Gastroesophageal sphincter (tissue), 4 donors: Measurements from ENCODE around the gene PLEKHM3. TPM values are rescaled to one million over a fixed set of nuclear protein-coding genes. Genes with fewer than 3 reads are reported as not detected.

Experiments used
- ATAC-seq: fragments of 150-250 bp; one replicate; pipeline ENCODE4 v1.9.1; 2016; ENCODE audit warnings: mild to moderate bottlenecking, moderate library complexity
- H3K27ac ChIP-seq, 4 donors: fragments of 200-600 bp; sonication (generic) in 3 of 4; 1 replicate in 3 of 4; 2 replicates in 1 of 4; pipeline ENCODE4 v1.5.1; 2016 to 2019
- H3K27me3 ChIP-seq: fragments of 200-600 bp; sonication (generic); one replicate; pipeline ENCODE4 v1.5.1; 2019
- H3K36me3 ChIP-seq, 2 donors: fragments of 200-600 bp; sonication (generic); one replicate each; pipeline ENCODE4 v1.5.1; 2019; ENCODE audit warnings: control low read depth in 1 of 2
- H3K4me1 ChIP-seq, 3 donors: fragments of 200-600 bp; sonication (generic); 1 replicate in 2 of 3; 2 replicates in 1 of 3; pipeline ENCODE4 v1.5.1; 2016 to 2019; ENCODE audit warnings: control low read depth in 2 of 3
- H3K4me3 ChIP-seq, 2 donors: fragments of 200-600 bp; sonication (generic); one replicate each; pipeline ENCODE4 v1.5.1; 2019; ENCODE audit warnings: mild to moderate bottlenecking in 1 of 2, moderate library complexity in 1 of 2
- H3K9me3 ChIP-seq, 3 donors: fragments of 200-600 bp; sonication (generic); one replicate each; pipeline ENCODE4 v1.5.1; 2017 to 2019; ENCODE audit warnings: control low read depth in 2 of 3
- EP300 ChIP-seq: sonication (generic); formaldehyde crosslinking; IDR thresholded peaks from one replicate; pipeline ENCODE4 v1.6.1; 2017; ENCODE audit warnings: antibody characterized with exemption, mild to moderate bottlenecking
- POLR2A ChIP-seq, 2 donors: fragments of 450-650 bp; IDR thresholded peaks; one replicate each; pipeline ENCODE4 v1.6.1; 2017; ENCODE audit warnings: antibody characterized with exemption in 2 of 2, mild to moderate bottlenecking in 2 of 2, moderate library complexity in 1 of 2
- POLR2AphosphoS5 ChIP-seq: sonication (generic); formaldehyde crosslinking; IDR thresholded peaks from one replicate; pipeline ENCODE4 v1.6.1; 2017; ENCODE audit warnings: antibody characterized with exemption
- WGBS, 2 donors: methylation state at CpG; one replicate each; pipeline ENCODE4 v1.1.5; 2018; ENCODE audit warnings: low coverage in 1 of 2; 5-methylcytosine and 5-hydroxymethylcytosine counted together
- total RNA-seq, 4 donors: library from RNA; depleted of rRNA; stranded (reverse); fragments of >200 nt; gene quantifications; one replicate each; pipeline ENCODE4 v1.1.0, GENCODE V29; 2016
- TF ChIP-seq, protein P1 (sequence below), 4 experiments: fragments of 200-600 bp in 2 of 4; fragments of 450-650 bp in 2 of 4; sonication (generic) in 1 of 4; IDR thresholded peaks; one replicate each; pipeline ENCODE4 v1.5.1; 2017 to 2019; ENCODE audit warnings: antibody characterized with exemption in 4 of 4, mild to moderate bottlenecking in 2 of 4, moderate library complexity in 2 of 4

PLEKHM3 gene, protein sequence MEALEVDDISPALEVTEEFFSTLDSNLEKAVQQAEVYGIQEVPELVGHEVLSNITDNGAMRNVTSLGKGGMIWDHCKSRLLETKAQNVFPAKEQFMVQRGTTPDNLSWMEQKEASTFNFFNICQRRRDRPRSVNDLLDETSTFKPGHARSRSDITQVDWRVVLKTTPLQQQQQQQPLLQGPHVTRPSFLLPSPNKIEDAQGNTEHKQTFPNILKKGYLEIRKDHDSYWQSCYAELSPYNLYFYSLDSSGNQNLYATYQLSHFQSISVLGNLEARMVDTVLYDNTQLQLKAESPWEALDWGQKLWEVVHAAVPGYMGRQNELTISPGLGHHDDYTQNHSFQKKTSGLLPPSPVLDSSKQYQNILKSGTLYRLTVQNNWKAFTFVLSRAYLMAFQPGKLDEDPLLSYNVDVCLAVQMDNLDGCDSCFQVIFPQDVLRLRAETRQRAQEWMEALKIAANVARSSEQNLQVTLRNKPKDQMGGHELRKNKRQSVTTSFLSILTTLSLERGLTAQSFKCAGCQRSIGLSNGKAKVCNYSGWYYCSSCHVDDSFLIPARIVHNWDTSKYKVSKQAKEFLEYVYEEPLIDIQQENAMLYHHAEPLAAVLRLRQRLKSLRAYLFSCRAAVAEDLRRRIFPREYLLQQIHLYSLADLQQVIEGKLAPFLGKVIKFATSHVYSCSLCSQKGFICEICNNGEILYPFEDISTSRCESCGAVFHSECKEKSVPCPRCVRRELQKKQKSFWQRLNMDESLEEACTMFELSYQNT
- total RNA-seq = 10 to 100 TPM; 21.4 to 35.5 (median 29.7) TPM

DNA sequence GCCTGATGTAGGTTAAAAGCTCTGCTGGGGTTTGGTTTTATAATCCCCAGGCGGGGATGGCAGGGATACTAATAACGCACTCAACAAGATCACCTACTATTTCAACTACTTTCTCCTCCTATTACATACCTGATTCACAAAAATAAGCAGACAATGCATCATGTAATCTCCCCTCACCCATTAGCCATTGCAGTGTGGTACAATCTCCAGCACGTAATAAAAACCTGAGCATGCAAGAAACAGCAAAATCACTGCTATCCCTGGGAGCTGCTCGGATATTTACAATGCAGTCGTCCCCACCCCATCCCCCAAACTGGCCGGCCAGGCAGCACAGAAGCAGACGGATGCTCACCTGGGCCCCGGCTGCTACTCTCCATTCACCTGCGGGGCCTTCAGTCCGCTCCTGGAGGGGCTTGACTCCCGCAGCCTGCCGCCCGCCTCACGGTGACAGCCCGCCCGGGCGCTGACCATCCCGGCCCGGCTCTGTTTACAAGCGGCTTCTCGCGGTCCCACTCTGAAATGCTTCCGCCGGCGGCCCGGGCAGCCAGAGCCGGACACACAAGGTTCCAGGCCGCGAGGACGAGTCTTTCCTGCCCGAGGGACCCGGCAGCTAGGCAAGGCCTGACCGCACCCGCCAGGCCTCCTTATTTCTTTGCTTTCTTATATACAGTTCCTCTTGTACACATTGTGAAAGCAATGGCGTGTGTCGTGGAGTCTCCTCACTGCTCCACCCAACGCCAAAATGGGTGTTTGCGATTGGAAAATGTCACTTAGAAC lies at the start of gene PLEKHM3:
TSS of gene PLEKHM3 (minus strand) at position 491 of the 777 bp plus-strand sequence. CDS start 23,888 bp downstream, outside the sequence.
- H3K4me3 ChIP-seq = peak within 1 kb of the TSS; percentile 77 to 99
- H3K36me3 ChIP-seq = no peaks in the 10 kb centered on the region
- no peaks in the 10 kb centered on the region for H3K9me3 ChIP-seq
- peak; percentile 93 for ATAC-seq
- peak within 1 kb of the TSS; percentile 48 to 82 (median 82) for H3K27ac ChIP-seq
- WGBS, 2 donors = 1 to 2% methylated on average over 9 to 17 of the region's 38 CpGs
- peak; percentile 51 to 75 for TF ChIP-seq POLR2A (IDR thresholded peaks at IDR 0.05)
- TF ChIP-seq, protein P1, sequence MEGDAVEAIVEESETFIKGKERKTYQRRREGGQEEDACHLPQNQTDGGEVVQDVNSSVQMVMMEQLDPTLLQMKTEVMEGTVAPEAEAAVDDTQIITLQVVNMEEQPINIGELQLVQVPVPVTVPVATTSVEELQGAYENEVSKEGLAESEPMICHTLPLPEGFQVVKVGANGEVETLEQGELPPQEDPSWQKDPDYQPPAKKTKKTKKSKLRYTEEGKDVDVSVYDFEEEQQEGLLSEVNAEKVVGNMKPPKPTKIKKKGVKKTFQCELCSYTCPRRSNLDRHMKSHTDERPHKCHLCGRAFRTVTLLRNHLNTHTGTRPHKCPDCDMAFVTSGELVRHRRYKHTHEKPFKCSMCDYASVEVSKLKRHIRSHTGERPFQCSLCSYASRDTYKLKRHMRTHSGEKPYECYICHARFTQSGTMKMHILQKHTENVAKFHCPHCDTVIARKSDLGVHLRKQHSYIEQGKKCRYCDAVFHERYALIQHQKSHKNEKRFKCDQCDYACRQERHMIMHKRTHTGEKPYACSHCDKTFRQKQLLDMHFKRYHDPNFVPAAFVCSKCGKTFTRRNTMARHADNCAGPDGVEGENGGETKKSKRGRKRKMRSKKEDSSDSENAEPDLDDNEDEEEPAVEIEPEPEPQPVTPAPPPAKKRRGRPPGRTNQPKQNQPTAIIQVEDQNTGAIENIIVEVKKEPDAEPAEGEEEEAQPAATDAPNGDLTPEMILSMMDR (IDR thresholded peaks at IDR 0.05) = no peak
- TF ChIP-seq EP300 = no peak
- peak; percentile 74 for TF ChIP-seq POLR2AphosphoS5
- H3K27me3 ChIP-seq = no peaks in the 10 kb centered on the region
- peaks cover 0 to 27% (median 11%) of the 10 kb centered on the region in 3 donors for H3K4me1 ChIP-seq

DNA sequence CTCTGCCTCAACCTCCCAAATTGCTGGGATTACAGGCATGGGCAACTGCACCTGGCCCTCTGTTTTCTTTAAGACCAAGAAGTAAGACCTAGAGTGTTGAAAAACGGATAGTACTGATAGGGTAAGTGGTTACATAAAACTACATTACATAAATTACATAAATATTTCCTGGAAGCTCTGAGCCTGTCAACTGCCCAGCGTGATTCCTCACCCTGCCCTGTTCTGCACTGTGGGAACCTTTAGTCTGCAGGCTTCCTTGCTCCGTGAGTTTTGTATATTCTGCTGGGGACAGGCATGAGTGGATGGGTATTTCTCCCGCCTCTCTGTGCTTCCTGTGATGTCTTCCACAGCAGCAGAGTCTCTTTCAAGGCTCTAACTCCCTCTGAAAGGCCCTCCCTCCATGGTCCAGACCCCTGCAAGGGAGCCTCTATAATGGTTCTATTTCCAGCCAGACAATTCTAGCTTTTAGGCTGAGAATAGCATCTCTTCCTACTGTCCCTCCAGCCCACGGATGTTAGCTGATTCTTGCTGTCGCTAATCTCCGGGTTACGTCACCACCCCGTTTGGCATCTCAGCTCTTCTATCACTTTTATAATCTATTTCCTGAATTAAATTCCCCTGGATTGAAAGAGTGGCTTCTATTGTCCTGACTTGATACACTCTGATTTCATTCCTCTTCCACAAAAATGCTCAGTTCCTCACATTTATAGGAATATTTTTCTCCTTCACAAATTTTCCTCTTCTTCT lies 49.5 kb upstream of the PLEKHM3 start:
- Histone ChIP-seq H3K27ac (no peak overlapping the region), H3K36me3 (no peaks in the 10 kb centered on the region), H3K4me1 (no peaks in the 10 kb centered on the region), H3K4me3 (no peak overlapping the region), H3K9me3 (no peaks in the 10 kb centered on the region), H3K27me3 (peaks cover 40% of the 10 kb centered on the region)
- TF ChIP-seq POLR2A (IDR thresholded peaks at IDR 0.05) = no peak
- no peak for TF ChIP-seq POLR2AphosphoS5
- TF ChIP-seq EP300 = no peak
- TF ChIP-seq, protein P1 (IDR thresholded peaks at IDR 0.05) = no peak
- WGBS, 2 donors = 36 to 42% methylated on average over 7 to 8 of the region's 9 CpGs
- ATAC-seq = no peak

DNA sequence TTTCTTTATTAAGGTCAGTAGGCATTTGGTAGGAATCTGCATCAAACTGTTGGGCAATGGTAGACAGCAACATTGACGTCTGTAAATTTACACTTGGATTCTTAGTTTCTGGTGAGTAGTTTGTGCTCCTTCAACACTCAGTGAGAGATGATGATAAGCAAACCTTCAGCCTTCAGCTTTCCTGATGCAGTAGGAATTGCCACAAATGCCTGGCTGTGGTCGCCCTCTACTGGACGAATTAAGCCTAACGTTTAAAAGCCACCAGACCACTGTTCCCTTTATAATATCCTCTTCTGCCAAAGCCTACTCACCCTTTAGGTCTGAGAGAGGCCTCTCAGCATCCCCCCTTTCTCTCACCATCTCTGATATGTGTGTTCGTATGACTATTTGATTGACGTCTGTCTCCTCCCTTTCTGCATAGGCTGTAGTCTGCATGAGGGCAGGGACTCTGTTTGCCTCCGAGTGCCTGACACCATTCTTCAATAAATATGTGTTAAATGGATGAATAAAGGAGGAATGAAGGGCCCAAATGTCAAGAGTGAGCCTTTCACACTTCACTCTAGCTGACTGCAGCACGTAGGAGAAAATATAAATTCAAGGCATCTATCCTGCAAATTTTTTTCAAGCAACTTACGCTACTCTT lies 47.0 kb upstream of the PLEKHM3 start:
- Histone ChIP-seq H3K36me3 (no peaks in the 10 kb centered on the region), H3K4me3 (no peak overlapping the region), H3K27me3 (peaks cover 27% of the 10 kb centered on the region), H3K9me3 (no peaks in the 10 kb centered on the region), H3K27ac (no peak overlapping the region), H3K4me1 (no peaks in the 10 kb centered on the region)
- no peak for TF ChIP-seq EP300
- TF ChIP-seq, protein P1 (IDR thresholded peaks at IDR 0.05) = peak; percentile 48 to 79 (median 62)
- no peak for TF ChIP-seq POLR2AphosphoS5
- ATAC-seq = peak; percentile 68
- 16 to 21% methylated on average over 8 to 9 of the region's 9 CpGs for WGBS, 2 donors

DNA sequence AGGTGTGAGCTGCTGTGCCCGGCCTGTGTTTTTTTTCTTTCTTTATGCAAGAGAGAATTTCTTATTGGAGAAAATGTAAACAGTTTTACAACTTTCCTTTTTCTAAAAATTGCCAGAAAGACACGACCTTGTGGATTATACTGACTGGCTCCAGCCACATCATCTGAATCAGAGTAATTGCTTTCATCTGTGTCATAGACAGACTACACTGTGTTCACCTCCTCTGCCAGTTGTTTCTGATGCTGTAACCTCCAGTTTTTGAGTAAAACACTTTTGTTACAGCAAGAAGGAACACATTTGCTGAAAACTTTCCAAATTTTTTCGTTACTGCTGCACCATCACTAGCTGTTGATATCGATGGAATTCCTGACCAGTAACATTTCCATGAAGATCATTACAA lies 43.9 kb upstream of the PLEKHM3 start:
- no peak overlapping the region for H3K27ac ChIP-seq
- no peak overlapping the region for H3K4me3 ChIP-seq
- H3K27me3 ChIP-seq = peaks cover 7% of the 10 kb centered on the region
- no peak for ATAC-seq
- H3K9me3 ChIP-seq = no peaks in the 10 kb centered on the region
- no peaks in the 10 kb centered on the region for H3K36me3 ChIP-seq
- H3K4me1 ChIP-seq = no peaks in the 10 kb centered on the region
- 57 to 68% methylated on average over 2 to 4 of the region's 4 CpGs for WGBS, 2 donors
- no peak for TF ChIP-seq EP300
- TF ChIP-seq, protein P1 (IDR thresholded peaks at IDR 0.05) = no peak
- TF ChIP-seq POLR2AphosphoS5 = no peak
